HepG2 (cell line): Measurements from ENCODE around the gene PLXNA4.

Source experiments
- ARHGAP35 ChIP-seq: sonication (generic); formaldehyde crosslinking; IDR thresholded peaks from 2 replicates; pipeline ENCODE4 v1.9.0; 2022; ENCODE audit warnings: mild to moderate bottlenecking, inconsistent platforms, moderate library complexity, missing genetic modification reagents, borderline replicate concordance
- ATM ChIP-seq: fragments of 450-650 bp; IDR thresholded peaks from 2 replicates; pipeline ENCODE4 v1.7.1; 2017; ENCODE audit warnings: mild to moderate bottlenecking, borderline replicate concordance
- CHCHD3 ChIP-seq: sonication (generic); formaldehyde crosslinking; IDR thresholded peaks from 2 replicates; pipeline ENCODE4 v1.8.0; 2022; ENCODE audit warnings: mild to moderate bottlenecking, missing genetic modification reagents, moderate library complexity
- FOXJ3 ChIP-seq: sonication (generic); formaldehyde crosslinking; IDR thresholded peaks from 2 replicates; pipeline ENCODE4 v1.4.0; 2020; ENCODE audit warnings: missing genetic modification reagents, mild to moderate bottlenecking, borderline replicate concordance
- KDM5A ChIP-seq: fragments of 200-600 bp; sonication (generic); IDR thresholded peaks from 2 replicates; pipeline ENCODE4 v1.7.0; 2018; ENCODE audit warnings: antibody characterized with exemption, mild to moderate bottlenecking, low read length, borderline replicate concordance
- NR1H2 ChIP-seq: sonication (generic); formaldehyde crosslinking; IDR thresholded peaks from 2 replicates; pipeline ENCODE4 v1.8.1; 2022; ENCODE audit warnings: low read depth, missing genetic modification reagents, borderline replicate concordance
- PLSCR1 ChIP-seq: sonication (generic); formaldehyde crosslinking; IDR thresholded peaks from 2 replicates; pipeline ENCODE4 v1.5.0; 2020; ENCODE audit warnings: missing genetic modification reagents, mild to moderate bottlenecking, borderline replicate concordance
- SUZ12 ChIP-seq: fragments of 150-350 bp; IDR thresholded peaks from 2 replicates; pipeline ENCODE4 v1.6.1; 2014; ENCODE audit warnings: low read depth, low read length
- TF ChIP-seq, protein P1 (sequence below), 2 experiments: sonication (generic) in 1 of 2; formaldehyde crosslinking in 1 of 2; IDR thresholded peaks; 2 replicates each; pipeline versions ENCODE4 v1.4.0 to v1.6.1; 2018 to 2020; ENCODE audit warnings: missing genetic modification reagents in 2 of 2, borderline replicate concordance in 1 of 2, low read depth in 1 of 2, mild to moderate bottlenecking in 1 of 2, missing biosample characterization in 1 of 2
- TF ChIP-seq, protein P2 (sequence below): sonication (generic); formaldehyde crosslinking; IDR thresholded peaks from 2 replicates; pipeline ENCODE4 v1.5.0; 2020; ENCODE audit warnings: mild to moderate bottlenecking, missing genetic modification reagents, moderate library complexity

- TF ChIP-seq ARHGAP35 (no peak), CHCHD3 (CRISPR knock-in tag) (no peak), NR1H2 (CRISPR knock-in tag) (no peak), FOXJ3 (CRISPR knock-in tag) (no peak), SUZ12 (no peak), ATM (no peak), PLSCR1 (no peak), KDM5A (no peak)
- TF ChIP-seq, protein P1, sequence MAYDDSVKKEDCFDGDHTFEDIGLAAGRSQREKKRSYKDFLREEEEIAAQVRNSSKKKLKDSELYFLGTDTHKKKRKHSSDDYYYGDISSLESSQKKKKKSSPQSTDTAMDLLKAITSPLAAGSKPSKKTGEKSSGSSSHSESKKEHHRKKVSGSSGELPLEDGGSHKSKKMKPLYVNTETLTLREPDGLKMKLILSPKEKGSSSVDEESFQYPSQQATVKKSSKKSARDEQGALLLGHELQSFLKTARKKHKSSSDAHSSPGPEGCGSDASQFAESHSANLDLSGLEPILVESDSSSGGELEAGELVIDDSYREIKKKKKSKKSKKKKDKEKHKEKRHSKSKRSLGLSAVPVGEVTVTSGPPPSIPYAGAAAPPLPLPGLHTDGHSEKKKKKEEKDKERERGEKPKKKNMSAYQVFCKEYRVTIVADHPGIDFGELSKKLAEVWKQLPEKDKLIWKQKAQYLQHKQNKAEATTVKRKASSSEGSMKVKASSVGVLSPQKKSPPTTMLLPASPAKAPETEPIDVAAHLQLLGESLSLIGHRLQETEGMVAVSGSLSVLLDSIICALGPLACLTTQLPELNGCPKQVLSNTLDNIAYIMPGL (CRISPR knock-in tag; IDR thresholded peaks at IDR 0.05; ENCODE audit: borderline replicate concordance in 1 of 2, low read depth in 1 of 2), result no peak
- TF ChIP-seq, protein P2, sequence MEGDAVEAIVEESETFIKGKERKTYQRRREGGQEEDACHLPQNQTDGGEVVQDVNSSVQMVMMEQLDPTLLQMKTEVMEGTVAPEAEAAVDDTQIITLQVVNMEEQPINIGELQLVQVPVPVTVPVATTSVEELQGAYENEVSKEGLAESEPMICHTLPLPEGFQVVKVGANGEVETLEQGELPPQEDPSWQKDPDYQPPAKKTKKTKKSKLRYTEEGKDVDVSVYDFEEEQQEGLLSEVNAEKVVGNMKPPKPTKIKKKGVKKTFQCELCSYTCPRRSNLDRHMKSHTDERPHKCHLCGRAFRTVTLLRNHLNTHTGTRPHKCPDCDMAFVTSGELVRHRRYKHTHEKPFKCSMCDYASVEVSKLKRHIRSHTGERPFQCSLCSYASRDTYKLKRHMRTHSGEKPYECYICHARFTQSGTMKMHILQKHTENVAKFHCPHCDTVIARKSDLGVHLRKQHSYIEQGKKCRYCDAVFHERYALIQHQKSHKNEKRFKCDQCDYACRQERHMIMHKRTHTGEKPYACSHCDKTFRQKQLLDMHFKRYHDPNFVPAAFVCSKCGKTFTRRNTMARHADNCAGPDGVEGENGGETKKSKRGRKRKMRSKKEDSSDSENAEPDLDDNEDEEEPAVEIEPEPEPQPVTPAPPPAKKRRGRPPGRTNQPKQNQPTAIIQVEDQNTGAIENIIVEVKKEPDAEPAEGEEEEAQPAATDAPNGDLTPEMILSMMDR (CRISPR knock-in tag), result no peak
These were observed 180.9 kb downstream of the PLXNA4 start for GRCh38 chr7:132395361-132395760.
